GM12878 (cell line): ENCODE data around the gene DNAH9. TPM values are rescaled to one million over a fixed set of nuclear protein-coding genes. Genes with fewer than 3 reads are reported as not detected.

Source experiments
- BMI1 ChIP-seq: fragments of 450-650 bp; IDR thresholded peaks from 2 replicates; pipeline ENCODE4 v1.6.1; 2016; ENCODE audit warnings: mild to moderate bottlenecking, moderate library complexity, borderline replicate concordance
- BRCA1 ChIP-seq: IDR thresholded peaks from 2 replicates; pipeline ENCODE4 v1.6.1; 2011; ENCODE audit warnings: low read depth, low read length, improper control_type of control experiment
- CBFB ChIP-seq: IDR thresholded peaks from 2 replicates; pipeline ENCODE4 v1.6.1; 2016; ENCODE audit warnings: antibody characterized with exemption, low read depth
- ESRRA ChIP-seq: IDR thresholded peaks from 2 replicates; pipeline ENCODE4 v1.6.1; 2012; ENCODE audit warnings: mild to moderate bottlenecking, low read length, improper control_type of control experiment
- IKZF1 ChIP-seq: fragments of 450-650 bp; conservative IDR thresholded peaks from 2 replicates; pipeline ENCODE4 v1.6.1; 2017; ENCODE audit warnings: antibody characterized with exemption, mild to moderate bottlenecking
- JUND ChIP-seq: IDR thresholded peaks from 2 replicates; pipeline ENCODE4 v1.6.1; 2012; ENCODE audit warnings: low read depth, mild to moderate bottlenecking, low read length, improper control_type of control experiment, moderate library complexity
- MEF2A ChIP-seq: IDR thresholded peaks from 2 replicates; pipeline ENCODE4 v1.6.1; 2011; ENCODE audit warnings: low read depth, mild to moderate bottlenecking, low read length, moderate library complexity; ENCODE audit not compliant: insufficient read depth
- MTA3 ChIP-seq: IDR thresholded peaks from 2 replicates; pipeline ENCODE4 v1.6.1; 2012; ENCODE audit warnings: low read length, inconsistent platforms, borderline replicate concordance
- MYB ChIP-seq: fragments of 150-350 bp; IDR thresholded peaks from 2 replicates; pipeline ENCODE4 v1.6.1; 2014; ENCODE audit warnings: mild to moderate bottlenecking, low read depth, low read length, borderline replicate concordance
- NBN ChIP-seq: fragments of 450-650 bp; IDR thresholded peaks from 2 replicates; pipeline ENCODE4 v1.6.1; 2016
- NFYA ChIP-seq: IDR thresholded peaks from 2 replicates; pipeline ENCODE4 v1.6.1; 2011; ENCODE audit warnings: low read depth, mild to moderate bottlenecking, low read length, improper control_type of control experiment, borderline replicate concordance
- POLR2AphosphoS2 ChIP-seq: IDR thresholded peaks from 2 replicates; pipeline ENCODE4 v1.6.1; 2011; ENCODE audit warnings: low read depth, mild to moderate bottlenecking, low read length, improper control_type of control experiment, moderate library complexity
- POLR2AphosphoS5 ChIP-seq: IDR thresholded peaks from 2 replicates; pipeline ENCODE4 v1.6.1; 2011; ENCODE audit warnings: mild to moderate bottlenecking, low read length, inconsistent platforms
- POU2F2 ChIP-seq: IDR thresholded peaks from 3 replicates; pipeline ENCODE4 v1.6.1; 2011; ENCODE audit warnings: low read depth, mild to moderate bottlenecking, low read length, borderline replicate concordance
- RAD21 ChIP-seq: IDR thresholded peaks from 2 replicates; pipeline ENCODE4 v1.6.1; 2011; ENCODE audit warnings: mild to moderate bottlenecking, low read depth, low read length, moderate library complexity; ENCODE audit not compliant: insufficient read depth
- SREBF1 ChIP-seq: IDR thresholded peaks from 2 replicates; pipeline ENCODE4 v1.6.1; 2012; ENCODE audit warnings: mild to moderate bottlenecking, low read length
- SUPT20H ChIP-seq: IDR thresholded peaks from 2 replicates; pipeline ENCODE4 v1.6.1; 2011; ENCODE audit warnings: low read depth, mild to moderate bottlenecking, low read length, moderate library complexity, borderline replicate concordance; ENCODE audit not compliant: control insufficient read depth
- ZNF217 ChIP-seq: fragments of 450-650 bp; IDR thresholded peaks from 2 replicates; pipeline ENCODE4 v1.6.1; 2017; ENCODE audit warnings: antibody characterized with exemption, mild to moderate bottlenecking
- polyA plus RNA-seq, 11 experiments: library from polyadenylated mRNA; depleted of rRNA in 4 of 11; unstranded in 6 of 11; stranded (reverse) in 5 of 11; fragments of >200 nt; fragmentation: Nextera tagmentation in 4 of 11; fragmentation: Illumina TruSeq in 1 of 11; extraction: Ambion mirVana in 4 of 11; extraction: Trizol in 1 of 11; gene quantifications; 1 replicate in 1 of 11; 2 replicates in 10 of 11; pipeline versions ENCODE4 v1.2.1 to v1.2.3, GENCODE V29; 2011 to 2016; ENCODE audit warnings: inconsistent platforms in 2 of 11, missing spikeins in 2 of 11, low read depth in 1 of 11
- total RNA-seq, 4 experiments: library from RNA; depleted of rRNA in 3 of 4; stranded (reverse); fragments of >200 nt in 3 of 4; fragmentation: Illumina TruSeq in 1 of 4; extraction: Trizol in 1 of 4; gene quantifications; 2 replicates each; pipeline versions ENCODE4 v1.2.1 to v1.2.3, GENCODE V29; 2013 to 2021
- TF ChIP-seq, protein P1 (sequence below): IDR thresholded peaks from 2 replicates; pipeline ENCODE4 v1.6.1; 2011; ENCODE audit warnings: low read depth, mild to moderate bottlenecking, low read length, moderate library complexity, borderline replicate concordance; ENCODE audit errors: extremely low read depth
- TF ChIP-seq, protein P2 (sequence below): IDR thresholded peaks from 2 replicates; pipeline ENCODE4 v1.6.1; 2012; ENCODE audit warnings: low read depth, low read length, improper control_type of control experiment
- TF ChIP-seq, protein P3 (sequence below): fragments of 450-650 bp; IDR thresholded peaks from 2 replicates; pipeline ENCODE4 v1.6.1; 2016; ENCODE audit warnings: mild to moderate bottlenecking, moderate library complexity, borderline replicate concordance
- TF ChIP-seq, protein P4 (sequence below): fragments of 450-650 bp; formaldehyde crosslinking; IDR thresholded peaks from 2 replicates; pipeline ENCODE4 v1.5.0; 2022; ENCODE audit warnings: mild to moderate bottlenecking, missing genetic modification characterization

The DNAH9 gene
- total and polyA plus RNA-seq, 10 of the 15 experiments (the other 5 are each of a cell fraction or from before 2014, with no cell fraction given): 0.10 to 0.40 (median 0.19) TPM; not detected in 7

DNA sequence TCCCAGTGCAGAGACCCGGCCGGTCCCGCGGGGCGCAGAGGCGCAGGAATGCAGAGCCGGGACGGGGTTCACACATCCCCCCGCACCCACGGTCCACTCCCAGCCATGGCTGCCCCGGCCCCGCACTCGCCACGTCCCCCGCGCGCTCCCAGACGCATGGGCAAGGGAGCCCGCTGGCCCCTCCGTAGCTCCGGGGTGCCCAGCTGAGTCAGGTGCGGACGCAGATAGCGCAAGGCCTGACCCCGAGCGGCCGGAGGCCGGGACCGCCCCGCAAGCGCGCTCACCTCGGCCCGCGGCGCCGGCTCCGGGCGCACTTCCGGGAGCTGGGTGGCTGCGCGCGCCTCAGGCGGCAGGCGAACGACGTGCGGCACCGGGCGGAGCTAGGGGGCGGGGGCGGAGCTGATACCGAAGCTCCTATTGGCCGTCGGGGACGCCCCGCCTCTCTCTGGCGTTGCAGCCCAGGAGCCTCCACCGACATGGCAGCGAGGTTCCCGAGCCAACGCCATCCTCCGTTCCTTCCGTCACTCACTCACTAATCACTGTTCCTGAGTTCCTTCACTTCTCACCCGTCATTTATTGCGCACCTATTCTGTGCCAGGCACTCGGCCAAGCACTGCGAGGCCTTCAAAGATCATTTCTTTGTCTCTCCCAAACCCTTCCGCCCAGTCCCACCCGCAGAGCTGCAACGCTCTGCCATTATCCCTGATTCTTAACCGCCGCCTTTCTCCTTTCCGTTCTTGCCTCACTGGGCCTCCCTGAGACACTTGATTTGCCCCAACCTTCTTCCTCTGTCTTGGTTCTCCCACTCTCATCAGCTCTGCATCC lies 399.1 kb downstream of the DNAH9 start, which contains the start of gene ZNF18 (continued):
- TF ChIP-seq, protein P1, sequence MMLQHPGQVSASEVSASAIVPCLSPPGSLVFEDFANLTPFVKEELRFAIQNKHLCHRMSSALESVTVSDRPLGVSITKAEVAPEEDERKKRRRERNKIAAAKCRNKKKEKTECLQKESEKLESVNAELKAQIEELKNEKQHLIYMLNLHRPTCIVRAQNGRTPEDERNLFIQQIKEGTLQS: no peak
- no peak for TF ChIP-seq RAD21
- TF ChIP-seq, protein P2, sequence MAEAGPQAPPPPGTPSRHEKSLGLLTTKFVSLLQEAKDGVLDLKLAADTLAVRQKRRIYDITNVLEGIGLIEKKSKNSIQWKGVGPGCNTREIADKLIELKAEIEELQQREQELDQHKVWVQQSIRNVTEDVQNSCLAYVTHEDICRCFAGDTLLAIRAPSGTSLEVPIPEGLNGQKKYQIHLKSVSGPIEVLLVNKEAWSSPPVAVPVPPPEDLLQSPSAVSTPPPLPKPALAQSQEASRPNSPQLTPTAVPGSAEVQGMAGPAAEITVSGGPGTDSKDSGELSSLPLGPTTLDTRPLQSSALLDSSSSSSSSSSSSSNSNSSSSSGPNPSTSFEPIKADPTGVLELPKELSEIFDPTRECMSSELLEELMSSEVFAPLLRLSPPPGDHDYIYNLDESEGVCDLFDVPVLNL: no peak
- no peak for TF ChIP-seq BRCA1
- TF ChIP-seq POU2F2: peak; percentile 87
- TF ChIP-seq JUND: no peak
- TF ChIP-seq, protein P3, sequence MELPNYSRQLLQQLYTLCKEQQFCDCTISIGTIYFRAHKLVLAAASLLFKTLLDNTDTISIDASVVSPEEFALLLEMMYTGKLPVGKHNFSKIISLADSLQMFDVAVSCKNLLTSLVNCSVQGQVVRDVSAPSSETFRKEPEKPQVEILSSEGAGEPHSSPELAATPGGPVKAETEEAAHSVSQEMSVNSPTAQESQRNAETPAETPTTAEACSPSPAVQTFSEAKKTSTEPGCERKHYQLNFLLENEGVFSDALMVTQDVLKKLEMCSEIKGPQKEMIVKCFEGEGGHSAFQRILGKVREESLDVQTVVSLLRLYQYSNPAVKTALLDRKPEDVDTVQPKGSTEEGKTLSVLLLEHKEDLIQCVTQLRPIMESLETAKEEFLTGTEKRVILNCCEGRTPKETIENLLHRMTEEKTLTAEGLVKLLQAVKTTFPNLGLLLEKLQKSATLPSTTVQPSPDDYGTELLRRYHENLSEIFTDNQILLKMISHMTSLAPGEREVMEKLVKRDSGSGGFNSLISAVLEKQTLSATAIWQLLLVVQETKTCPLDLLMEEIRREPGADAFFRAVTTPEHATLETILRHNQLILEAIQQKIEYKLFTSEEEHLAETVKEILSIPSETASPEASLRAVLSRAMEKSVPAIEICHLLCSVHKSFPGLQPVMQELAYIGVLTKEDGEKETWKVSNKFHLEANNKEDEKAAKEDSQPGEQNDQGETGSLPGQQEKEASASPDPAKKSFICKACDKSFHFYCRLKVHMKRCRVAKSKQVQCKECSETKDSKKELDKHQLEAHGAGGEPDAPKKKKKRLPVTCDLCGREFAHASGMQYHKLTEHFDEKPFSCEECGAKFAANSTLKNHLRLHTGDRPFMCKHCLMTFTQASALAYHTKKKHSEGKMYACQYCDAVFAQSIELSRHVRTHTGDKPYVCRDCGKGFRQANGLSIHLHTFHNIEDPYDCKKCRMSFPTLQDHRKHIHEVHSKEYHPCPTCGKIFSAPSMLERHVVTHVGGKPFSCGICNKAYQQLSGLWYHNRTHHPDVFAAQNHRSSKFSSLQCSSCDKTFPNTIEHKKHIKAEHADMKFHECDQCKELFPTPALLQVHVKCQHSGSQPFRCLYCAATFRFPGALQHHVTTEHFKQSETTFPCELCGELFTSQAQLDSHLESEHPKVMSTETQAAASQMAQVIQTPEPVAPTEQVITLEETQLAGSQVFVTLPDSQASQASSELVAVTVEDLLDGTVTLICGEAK: peak; percentile 75
- TF ChIP-seq NFYA: no peak
- TF ChIP-seq POLR2AphosphoS5: peak; percentile 98
- TF ChIP-seq POLR2AphosphoS2: peak; percentile 92
- TF ChIP-seq MTA3: no peak
- TF ChIP-seq, protein P4, sequence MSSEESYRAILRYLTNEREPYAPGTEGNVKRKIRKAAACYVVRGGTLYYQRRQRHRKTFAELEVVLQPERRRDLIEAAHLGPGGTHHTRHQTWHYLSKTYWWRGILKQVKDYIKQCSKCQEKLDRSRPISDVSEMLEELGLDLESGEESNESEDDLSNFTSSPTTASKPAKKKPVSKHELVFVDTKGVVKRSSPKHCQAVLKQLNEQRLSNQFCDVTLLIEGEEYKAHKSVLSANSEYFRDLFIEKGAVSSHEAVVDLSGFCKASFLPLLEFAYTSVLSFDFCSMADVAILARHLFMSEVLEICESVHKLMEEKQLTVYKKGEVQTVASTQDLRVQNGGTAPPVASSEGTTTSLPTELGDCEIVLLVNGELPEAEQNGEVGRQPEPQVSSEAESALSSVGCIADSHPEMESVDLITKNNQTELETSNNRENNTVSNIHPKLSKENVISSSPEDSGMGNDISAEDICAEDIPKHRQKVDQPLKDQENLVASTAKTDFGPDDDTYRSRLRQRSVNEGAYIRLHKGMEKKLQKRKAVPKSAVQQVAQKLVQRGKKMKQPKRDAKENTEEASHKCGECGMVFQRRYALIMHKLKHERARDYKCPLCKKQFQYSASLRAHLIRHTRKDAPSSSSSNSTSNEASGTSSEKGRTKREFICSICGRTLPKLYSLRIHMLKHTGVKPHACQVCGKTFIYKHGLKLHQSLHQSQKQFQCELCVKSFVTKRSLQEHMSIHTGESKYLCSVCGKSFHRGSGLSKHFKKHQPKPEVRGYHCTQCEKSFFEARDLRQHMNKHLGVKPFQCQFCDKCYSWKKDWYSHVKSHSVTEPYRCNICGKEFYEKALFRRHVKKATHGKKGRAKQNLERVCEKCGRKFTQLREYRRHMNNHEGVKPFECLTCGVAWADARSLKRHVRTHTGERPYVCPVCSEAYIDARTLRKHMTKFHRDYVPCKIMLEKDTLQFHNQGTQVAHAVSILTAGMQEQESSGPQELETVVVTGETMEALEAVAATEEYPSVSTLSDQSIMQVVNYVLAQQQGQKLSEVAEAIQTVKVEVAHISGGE (CRISPR knock-in tag): no peak
- no peak for TF ChIP-seq MEF2A
- no peak for TF ChIP-seq ZNF217
- no peak for TF ChIP-seq ESRRA
- peak; percentile 79 for TF ChIP-seq CBFB
- TF ChIP-seq SREBF1: no peak
- TF ChIP-seq SUPT20H: no peak
- peak; percentile 76 for TF ChIP-seq IKZF1
- peak; percentile 71; the same call in 1 of the 2 replicates for TF ChIP-seq NBN
- TF ChIP-seq MYB: no peak
- TF ChIP-seq BMI1: no peak
